Subcutaneous abdominal adipose tissue (tissue), 5 donors: Measurements from ENCODE around the gene BRD9.
"Not testable (repeated sequence)": the region's sequence is repeated elsewhere in the genome, so short reads cannot be mapped to it uniquely, and the experiment has no call there.

Experiments
- H3K27ac ChIP-seq: one replicate; pipeline ENCODE4 v1.7.0; 2013; ENCODE audit warnings: low read depth, mild to moderate bottlenecking, inconsistent platforms, low read length, moderate library complexity
- H3K27me3 ChIP-seq, 5 donors: one replicate each; pipeline ENCODE4 v1.7.0; 2013; ENCODE audit warnings: low read length in 5 of 5, inconsistent platforms in 1 of 5; ENCODE audit not compliant: control insufficient read depth in 5 of 5, insufficient read depth in 4 of 5
- H3K36me3 ChIP-seq, 5 donors: one replicate each; pipeline ENCODE4 v1.7.0; 2013; ENCODE audit warnings: low read length in 5 of 5; ENCODE audit not compliant: control insufficient read depth in 5 of 5, insufficient read depth in 5 of 5
- H3K4me1 ChIP-seq, 5 donors: one replicate each; pipeline ENCODE4 v1.7.0; 2013; ENCODE audit warnings: low read length in 5 of 5, mild to moderate bottlenecking in 3 of 5, moderate library complexity in 1 of 5; ENCODE audit not compliant: control insufficient read depth in 5 of 5, insufficient read depth in 5 of 5
- H3K4me3 ChIP-seq, 5 donors: one replicate each; pipeline ENCODE4 v1.7.0; 2013; ENCODE audit warnings: low read length in 5 of 5, low read depth in 1 of 5
- H3K9ac ChIP-seq, 5 donors: one replicate each; pipeline ENCODE4 v1.7.0; 2013; ENCODE audit warnings: low read length in 5 of 5, mild to moderate bottlenecking in 4 of 5, moderate library complexity in 3 of 5
- H3K9me3 ChIP-seq, 5 donors: one replicate each; pipeline ENCODE4 v1.7.0; 2013; ENCODE audit warnings: low read length in 5 of 5; ENCODE audit not compliant: control insufficient read depth in 5 of 5
- donor health status: healthy.
- donor health status: healthy.
- donor health status: healthy.
- donor health status: healthy.
- donor health status: healthy.

The BRD9 gene

GRCh38 chr5:840118-840973, 52.3 kb downstream of the BRD9 start:
- H3K4me1 ChIP-seq, H3K9ac ChIP-seq, H3K27ac ChIP-seq, H3K9me3 ChIP-seq, H3K4me3 ChIP-seq, H3K27me3 ChIP-seq, H3K36me3 ChIP-seq: not testable (repeated sequence)

- H3K4me3 ChIP-seq, H3K27me3 ChIP-seq, H3K36me3 ChIP-seq, H3K27ac ChIP-seq, H3K9ac ChIP-seq, H3K9me3 ChIP-seq, H3K4me1 ChIP-seq: not testable (repeated sequence)
Measured at GRCh38 chr5:838431-838851, 54.2 kb downstream of the BRD9 start.

- not testable (repeated sequence) for H3K9ac ChIP-seq, H3K9me3 ChIP-seq, H3K27ac ChIP-seq, H3K36me3 ChIP-seq, H3K4me1 ChIP-seq, H3K27me3 ChIP-seq, H3K4me3 ChIP-seq
Measured at GRCh38 chr5:837621-838121, 54.9 kb downstream of the BRD9 start.

GRCh38 chr5:835933-836612, 56.5 kb downstream of the BRD9 start:
- not testable (repeated sequence) for H3K36me3 ChIP-seq, H3K4me1 ChIP-seq, H3K4me3 ChIP-seq, H3K27ac ChIP-seq, H3K9me3 ChIP-seq, H3K27me3 ChIP-seq, H3K9ac ChIP-seq

- H3K27me3 ChIP-seq, H3K27ac ChIP-seq, H3K9me3 ChIP-seq, H3K36me3 ChIP-seq, H3K4me3 ChIP-seq, H3K4me1 ChIP-seq, H3K9ac ChIP-seq: not testable (repeated sequence)
Measured at GRCh38 chr5:834013-834412, 58.6 kb downstream of the BRD9 start.

- not testable (repeated sequence) for H3K27me3 ChIP-seq, H3K9ac ChIP-seq, H3K9me3 ChIP-seq, H3K27ac ChIP-seq, H3K4me1 ChIP-seq, H3K36me3 ChIP-seq, H3K4me3 ChIP-seq
Measured at GRCh38 chr5:828194-828593, 64.4 kb downstream of the BRD9 start.

- not testable (repeated sequence) for H3K27me3 ChIP-seq, H3K27ac ChIP-seq, H3K9ac ChIP-seq, H3K36me3 ChIP-seq, H3K4me3 ChIP-seq, H3K9me3 ChIP-seq, H3K4me1 ChIP-seq
Measured at GRCh38 chr5:825544-825943, 67.1 kb downstream of the BRD9 start.

GRCh38 chr5:821504-821903, 71.1 kb downstream of the BRD9 start:
- peaks cover 0 to 6% (median 0%) of the 10 kb centered on the region in 5 donors for H3K36me3 ChIP-seq
- no peak overlapping the region for H3K27ac ChIP-seq
- H3K4me1 ChIP-seq: no peaks in the 10 kb centered on the region
- H3K4me3 ChIP-seq: no peak overlapping the region
- no peaks in the 10 kb centered on the region for H3K27me3 ChIP-seq
- no peaks in the 10 kb centered on the region for H3K9me3 ChIP-seq
- H3K9ac ChIP-seq: no peak overlapping the region

GRCh38 chr5:820245-820644, 72.4 kb downstream of the BRD9 start:
- Histone ChIP-seq H3K9ac (no peak overlapping the region), H3K27ac (no peak overlapping the region), H3K4me1 (no peaks in the 10 kb centered on the region), H3K4me3 (no peak overlapping the region), H3K36me3 (peaks cover 0 to 6% (median 0%) of the 10 kb centered on the region in 5 donors), H3K27me3 (no peaks in the 10 kb centered on the region), H3K9me3 (peaks cover 0 to 6% (median 2%) of the 10 kb centered on the region in 5 donors)

GRCh38 chr5:819078-819477, 73.5 kb downstream of the BRD9 start:
- Histone ChIP-seq H3K36me3 (peaks cover 0 to 6% (median 0%) of the 10 kb centered on the region in 5 donors), H3K9me3 (peaks cover 0 to 8% (median 2%) of the 10 kb centered on the region in 5 donors), H3K4me3 (no peak overlapping the region), H3K9ac (no peak overlapping the region), H3K27me3 (no peaks in the 10 kb centered on the region), H3K27ac (no peak overlapping the region), H3K4me1 (no peaks in the 10 kb centered on the region)
